Measurements from ENCODE around the gene INPP4B. TPM values are rescaled to one million over a fixed set of nuclear protein-coding genes. Genes with fewer than 3 reads are reported as not detected.

Gene INPP4B
- total RNA-seq, 2 donors from 2014 or later: 10.0 to 14.1 TPM

DNA sequence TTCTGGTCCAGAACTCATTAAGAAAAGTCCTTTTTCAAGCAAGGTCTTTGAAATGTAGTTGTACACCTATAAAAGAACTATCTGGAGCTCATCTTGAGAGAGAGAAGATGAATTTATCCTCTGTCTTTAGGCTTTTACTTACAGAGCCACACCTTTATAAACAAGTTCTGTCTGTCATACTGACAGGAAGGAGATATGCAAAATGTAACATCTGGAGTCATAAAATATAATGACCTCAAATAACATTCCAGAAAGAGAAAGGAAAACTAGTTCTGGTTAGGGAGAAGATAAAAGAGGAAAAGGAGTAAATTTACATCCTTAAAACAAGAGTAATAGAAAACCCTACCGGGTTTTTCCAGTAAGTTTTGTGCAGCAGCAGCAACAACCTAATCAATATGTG, 1.3 kb downstream of the INPP4B start:
- no peaks in the 10 kb centered on the region for H3K4me1 ChIP-seq
- intact Hi-C loops (cut with DNase I): loop anchor here (5.0 to 10.0 kb wide), 3 partner anchors 492 to 980 kb away; no protein-coding TSS in a partner anchor
- H3K27ac ChIP-seq: no peak overlapping the region
- H3K27me3 ChIP-seq: no peaks in the 10 kb centered on the region
- H3K36me3 ChIP-seq: no peaks in the 10 kb centered on the region
- H3K4me3 ChIP-seq: peak overlapping the region; percentile 60
- no peak overlapping the region for H3K9ac ChIP-seq (ENCODE audit: low read depth in 2 of 2, low read length in 2 of 2)
- TF ChIP-seq, protein P1, sequence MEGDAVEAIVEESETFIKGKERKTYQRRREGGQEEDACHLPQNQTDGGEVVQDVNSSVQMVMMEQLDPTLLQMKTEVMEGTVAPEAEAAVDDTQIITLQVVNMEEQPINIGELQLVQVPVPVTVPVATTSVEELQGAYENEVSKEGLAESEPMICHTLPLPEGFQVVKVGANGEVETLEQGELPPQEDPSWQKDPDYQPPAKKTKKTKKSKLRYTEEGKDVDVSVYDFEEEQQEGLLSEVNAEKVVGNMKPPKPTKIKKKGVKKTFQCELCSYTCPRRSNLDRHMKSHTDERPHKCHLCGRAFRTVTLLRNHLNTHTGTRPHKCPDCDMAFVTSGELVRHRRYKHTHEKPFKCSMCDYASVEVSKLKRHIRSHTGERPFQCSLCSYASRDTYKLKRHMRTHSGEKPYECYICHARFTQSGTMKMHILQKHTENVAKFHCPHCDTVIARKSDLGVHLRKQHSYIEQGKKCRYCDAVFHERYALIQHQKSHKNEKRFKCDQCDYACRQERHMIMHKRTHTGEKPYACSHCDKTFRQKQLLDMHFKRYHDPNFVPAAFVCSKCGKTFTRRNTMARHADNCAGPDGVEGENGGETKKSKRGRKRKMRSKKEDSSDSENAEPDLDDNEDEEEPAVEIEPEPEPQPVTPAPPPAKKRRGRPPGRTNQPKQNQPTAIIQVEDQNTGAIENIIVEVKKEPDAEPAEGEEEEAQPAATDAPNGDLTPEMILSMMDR (IDR thresholded peaks at IDR 0.05): no peak
- no peaks in the 10 kb centered on the region for H3K9me3 ChIP-seq
- no peak for DNase-seq

DNA sequence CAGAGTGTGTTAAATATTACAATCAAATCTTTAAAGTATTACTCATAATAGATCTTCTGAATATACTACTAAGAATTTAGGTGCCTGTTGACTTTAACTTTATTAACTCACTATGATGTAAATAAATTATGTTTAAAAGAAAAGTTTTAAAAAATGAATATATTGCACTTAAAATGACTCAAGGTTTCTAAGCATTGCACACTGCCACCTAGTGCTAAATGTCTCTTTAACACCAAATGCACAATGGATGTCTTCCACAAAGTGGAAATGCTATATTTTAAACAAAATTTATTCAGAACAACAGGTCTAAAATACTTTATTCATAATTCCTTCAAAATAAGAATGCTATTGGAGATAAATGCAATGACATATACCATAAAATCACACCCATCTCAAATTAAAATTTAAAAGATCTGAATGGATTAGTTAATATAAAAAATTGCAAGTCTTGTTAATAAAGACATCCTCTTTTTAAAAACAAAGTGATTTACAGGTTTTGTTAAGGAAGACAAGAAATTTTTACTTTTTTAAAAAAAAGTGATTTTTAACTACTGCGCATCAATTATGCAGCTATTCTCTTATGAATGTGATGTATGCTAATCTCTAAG, 5.5 kb downstream of the INPP4B start:
- Histone ChIP-seq H3K9ac (ENCODE audit: low read depth in 2 of 2, low read length in 2 of 2) (no peak overlapping the region), H3K36me3 (no peaks in the 10 kb centered on the region), H3K27me3 (no peaks in the 10 kb centered on the region), H3K4me3 (no peak overlapping the region), H3K4me1 (no peaks in the 10 kb centered on the region), H3K27ac (no peak overlapping the region), H3K9me3 (no peaks in the 10 kb centered on the region)
- TF ChIP-seq, protein P1 (IDR thresholded peaks at IDR 0.05): peak; percentile 56
- DNase-seq: no peak
- intact Hi-C loops (cut with DNase I): loop anchor here (5.0 to 10.0 kb wide), 2 partner anchors 488 to 976 kb away; no protein-coding TSS in a partner anchor

DNA sequence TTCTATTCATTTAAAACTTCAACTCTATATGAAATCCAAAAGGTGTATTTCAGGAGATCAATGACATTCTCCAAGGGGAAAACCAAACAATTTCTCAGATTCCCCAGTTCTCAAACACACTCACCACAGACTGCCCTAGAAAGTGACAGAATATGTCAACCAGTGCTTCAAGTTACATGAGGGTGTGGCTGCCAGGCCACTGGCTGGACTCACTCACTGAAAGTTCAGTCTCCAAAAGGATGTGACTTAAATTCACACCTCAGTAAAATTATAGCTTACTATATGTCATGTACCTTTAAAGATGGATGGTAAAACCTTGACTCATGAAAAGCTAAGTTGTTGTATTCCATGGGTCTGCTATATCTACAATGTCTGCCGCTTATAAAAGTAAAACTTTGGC, 7.3 kb downstream of the INPP4B start:
- H3K9ac ChIP-seq (ENCODE audit: low read depth in 2 of 2, low read length in 2 of 2): no peak overlapping the region
- intact Hi-C loops (cut with DNase I): no loop called here
- H3K27ac ChIP-seq: no peak overlapping the region
- H3K4me3 ChIP-seq: no peak overlapping the region
- no peaks in the 10 kb centered on the region for H3K27me3 ChIP-seq
- H3K4me1 ChIP-seq: no peaks in the 10 kb centered on the region
- DNase-seq: no peak
- no peaks in the 10 kb centered on the region for H3K36me3 ChIP-seq
- TF ChIP-seq, protein P1 (IDR thresholded peaks at IDR 0.05): no peak
- no peaks in the 10 kb centered on the region for H3K9me3 ChIP-seq

DNA sequence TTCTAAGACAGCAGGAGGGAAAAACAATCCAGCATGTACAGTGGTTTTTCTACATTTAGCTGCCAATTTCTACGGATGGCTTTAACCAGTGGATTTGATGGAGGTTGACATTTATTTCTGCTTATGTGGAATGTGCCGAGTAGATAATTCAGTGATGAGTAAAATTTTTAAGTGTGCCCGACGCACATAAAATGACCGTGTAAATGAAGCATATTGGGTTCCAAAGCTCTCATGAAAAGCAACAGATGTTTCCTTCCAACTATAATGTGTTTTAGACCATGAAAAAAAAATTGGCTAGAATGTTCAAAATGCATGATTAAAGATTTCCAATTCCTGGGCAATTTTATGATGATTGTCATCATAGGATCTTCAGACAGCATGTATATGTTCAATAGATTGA, 14.1 kb downstream of the INPP4B start:
- Histone ChIP-seq H3K27ac (no peak overlapping the region), H3K9ac (ENCODE audit: low read depth in 2 of 2, low read length in 2 of 2) (no peak overlapping the region), H3K4me3 (no peak overlapping the region), H3K4me1 (no peaks in the 10 kb centered on the region), H3K36me3 (no peaks in the 10 kb centered on the region), H3K27me3 (no peaks in the 10 kb centered on the region), H3K9me3 (no peaks in the 10 kb centered on the region)
- TF ChIP-seq, protein P1 (IDR thresholded peaks at IDR 0.05): no peak
- DNase-seq: no peak
- intact Hi-C loops (cut with DNase I): no loop called here

DNA sequence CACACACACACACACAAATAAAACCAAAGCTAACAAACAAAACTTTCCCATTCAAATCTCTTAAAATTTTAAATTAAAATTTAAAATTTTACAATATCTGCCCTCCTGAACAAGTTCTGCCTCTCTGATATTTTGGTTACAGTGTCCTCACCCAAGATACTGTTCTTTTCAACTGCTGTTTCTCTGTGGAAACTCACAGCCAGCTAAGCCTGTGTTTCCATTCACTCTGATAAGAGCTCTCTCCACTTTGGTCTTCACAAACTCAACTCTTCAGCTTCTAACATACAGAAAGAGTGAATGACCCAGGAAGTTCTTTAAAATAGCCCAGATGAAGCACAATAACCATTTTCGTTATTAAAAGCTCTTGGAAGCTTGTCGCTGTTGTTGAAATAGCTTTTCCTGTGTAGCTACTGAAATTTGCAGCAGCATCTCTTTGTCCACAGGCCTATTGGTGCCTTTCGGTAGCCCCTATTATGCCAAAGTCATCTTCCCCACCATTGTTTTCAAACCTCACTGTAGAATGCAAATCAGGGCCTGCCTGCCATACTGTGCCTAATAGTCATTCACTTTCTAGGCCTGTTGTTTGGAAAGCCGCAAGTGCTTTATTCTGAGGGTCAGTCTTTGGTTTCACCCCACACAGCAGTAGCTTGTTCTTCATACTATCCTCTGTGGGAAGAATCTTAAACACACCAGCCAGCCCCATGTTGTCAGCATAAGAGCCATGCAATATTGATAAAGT, 19.4 kb downstream of the INPP4B start:
- Histone ChIP-seq H3K27me3 (no peaks in the 10 kb centered on the region), H3K9me3 (no peaks in the 10 kb centered on the region), H3K4me1 (no peaks in the 10 kb centered on the region), H3K27ac (no peak overlapping the region), H3K9ac (ENCODE audit: low read depth in 2 of 2, low read length in 2 of 2) (no peak overlapping the region), H3K36me3 (no peaks in the 10 kb centered on the region), H3K4me3 (no peak overlapping the region)
- no peak for DNase-seq
- TF ChIP-seq, protein P1 (IDR thresholded peaks at IDR 0.05): no peak
- intact Hi-C loops (cut with DNase I): no loop called here

All from colonic mucosa (tissue), 4 donors.